Measurements from ENCODE around the gene AP1M2. TPM values are rescaled to one million over a fixed set of nuclear protein-coding genes. Genes with fewer than 3 reads are reported as not detected.

Gene AP1M2
- total RNA-seq, 1 experiment from 2014 or later = 10.1 TPM

DNA sequence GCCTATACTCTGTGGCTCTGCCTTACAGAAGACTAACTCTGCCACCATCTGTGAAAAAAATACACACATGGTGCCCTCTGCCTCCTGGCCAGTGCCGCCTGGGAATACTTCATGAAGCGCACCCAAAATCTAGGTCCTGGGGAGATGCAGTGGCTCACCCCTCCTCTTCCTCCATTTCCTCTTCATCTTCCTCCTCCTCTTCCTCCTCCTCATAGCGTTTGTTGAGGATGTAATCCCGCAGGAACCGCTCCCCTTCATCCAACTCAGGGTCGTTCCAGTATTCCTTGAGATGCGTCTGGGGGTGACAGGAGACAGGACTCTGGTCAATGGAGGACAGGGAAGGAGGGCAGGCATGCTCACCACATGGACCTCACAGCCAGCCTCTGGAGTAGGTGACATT, 27.0 kb downstream of the AP1M2 start:
- BruUV-seq (replicated peaks) = no TSS peak
- DNase-seq (ENCODE audit: low read depth, low spot score) (no peak), ATAC-seq (no peak)
- H3K27ac ChIP-seq (ENCODE audit: low read length) = no peak overlapping the region
- H3K36me3 ChIP-seq (ENCODE audit: control insufficient read depth, insufficient read depth, low read length) = peaks cover 3% of the 10 kb centered on the region
- in situ Hi-C loops (cut with HindIII; ENCODE audit: low pct_unique_long_range_greater_than_20kb, low sequenced_read_pairs) (no loop called here), intact Hi-C loops (cut with micrococcal nuclease; ENCODE audit: unreplicated experiment) (no loop called here)
- CTCF ChIA-PET = no interaction called here
- H3K9me3 ChIP-seq (ENCODE audit: control insufficient read depth, insufficient read depth, low read depth, low read length) = no peaks in the 10 kb centered on the region
- H3K4me3 ChIP-seq (ENCODE audit: low read depth in 2 of 2, low read length in 2 of 2) = no peak overlapping the region
- H3K27me3 ChIP-seq (ENCODE audit: control insufficient read depth, insufficient read depth, low read length) = no peaks in the 10 kb centered on the region
- TF ChIP-seq, protein P1, sequence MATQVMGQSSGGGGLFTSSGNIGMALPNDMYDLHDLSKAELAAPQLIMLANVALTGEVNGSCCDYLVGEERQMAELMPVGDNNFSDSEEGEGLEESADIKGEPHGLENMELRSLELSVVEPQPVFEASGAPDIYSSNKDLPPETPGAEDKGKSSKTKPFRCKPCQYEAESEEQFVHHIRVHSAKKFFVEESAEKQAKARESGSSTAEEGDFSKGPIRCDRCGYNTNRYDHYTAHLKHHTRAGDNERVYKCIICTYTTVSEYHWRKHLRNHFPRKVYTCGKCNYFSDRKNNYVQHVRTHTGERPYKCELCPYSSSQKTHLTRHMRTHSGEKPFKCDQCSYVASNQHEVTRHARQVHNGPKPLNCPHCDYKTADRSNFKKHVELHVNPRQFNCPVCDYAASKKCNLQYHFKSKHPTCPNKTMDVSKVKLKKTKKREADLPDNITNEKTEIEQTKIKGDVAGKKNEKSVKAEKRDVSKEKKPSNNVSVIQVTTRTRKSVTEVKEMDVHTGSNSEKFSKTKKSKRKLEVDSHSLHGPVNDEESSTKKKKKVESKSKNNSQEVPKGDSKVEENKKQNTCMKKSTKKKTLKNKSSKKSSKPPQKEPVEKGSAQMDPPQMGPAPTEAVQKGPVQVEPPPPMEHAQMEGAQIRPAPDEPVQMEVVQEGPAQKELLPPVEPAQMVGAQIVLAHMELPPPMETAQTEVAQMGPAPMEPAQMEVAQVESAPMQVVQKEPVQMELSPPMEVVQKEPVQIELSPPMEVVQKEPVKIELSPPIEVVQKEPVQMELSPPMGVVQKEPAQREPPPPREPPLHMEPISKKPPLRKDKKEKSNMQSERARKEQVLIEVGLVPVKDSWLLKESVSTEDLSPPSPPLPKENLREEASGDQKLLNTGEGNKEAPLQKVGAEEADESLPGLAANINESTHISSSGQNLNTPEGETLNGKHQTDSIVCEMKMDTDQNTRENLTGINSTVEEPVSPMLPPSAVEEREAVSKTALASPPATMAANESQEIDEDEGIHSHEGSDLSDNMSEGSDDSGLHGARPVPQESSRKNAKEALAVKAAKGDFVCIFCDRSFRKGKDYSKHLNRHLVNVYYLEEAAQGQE (IDR thresholded peaks at IDR 0.05; ENCODE audit: insufficient read depth in 1 of 2, low read depth in 2 of 2, low read length in 1 of 2) = no peak
- TF ChIP-seq POLR2AphosphoS5 (IDR thresholded peaks at IDR 0.05; ENCODE audit: low read depth, low read length) (no peak), SIN3A (IDR thresholded peaks at IDR 0.05; ENCODE audit: borderline replicate concordance, insufficient read depth, low read depth, low read length) (no peak), TCF7L2 (IDR thresholded peaks at IDR 0.05; ENCODE audit: low read depth, low read length) (no peak)
- TF ChIP-seq, protein P2, sequence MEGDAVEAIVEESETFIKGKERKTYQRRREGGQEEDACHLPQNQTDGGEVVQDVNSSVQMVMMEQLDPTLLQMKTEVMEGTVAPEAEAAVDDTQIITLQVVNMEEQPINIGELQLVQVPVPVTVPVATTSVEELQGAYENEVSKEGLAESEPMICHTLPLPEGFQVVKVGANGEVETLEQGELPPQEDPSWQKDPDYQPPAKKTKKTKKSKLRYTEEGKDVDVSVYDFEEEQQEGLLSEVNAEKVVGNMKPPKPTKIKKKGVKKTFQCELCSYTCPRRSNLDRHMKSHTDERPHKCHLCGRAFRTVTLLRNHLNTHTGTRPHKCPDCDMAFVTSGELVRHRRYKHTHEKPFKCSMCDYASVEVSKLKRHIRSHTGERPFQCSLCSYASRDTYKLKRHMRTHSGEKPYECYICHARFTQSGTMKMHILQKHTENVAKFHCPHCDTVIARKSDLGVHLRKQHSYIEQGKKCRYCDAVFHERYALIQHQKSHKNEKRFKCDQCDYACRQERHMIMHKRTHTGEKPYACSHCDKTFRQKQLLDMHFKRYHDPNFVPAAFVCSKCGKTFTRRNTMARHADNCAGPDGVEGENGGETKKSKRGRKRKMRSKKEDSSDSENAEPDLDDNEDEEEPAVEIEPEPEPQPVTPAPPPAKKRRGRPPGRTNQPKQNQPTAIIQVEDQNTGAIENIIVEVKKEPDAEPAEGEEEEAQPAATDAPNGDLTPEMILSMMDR (IDR thresholded peaks at IDR 0.05) = no peak
- POLR2A ChIA-PET = no interaction called here
- peaks cover 5% of the 10 kb centered on the region for H3K4me1 ChIP-seq (ENCODE audit: control insufficient read depth, insufficient read depth, low read length)

DNA sequence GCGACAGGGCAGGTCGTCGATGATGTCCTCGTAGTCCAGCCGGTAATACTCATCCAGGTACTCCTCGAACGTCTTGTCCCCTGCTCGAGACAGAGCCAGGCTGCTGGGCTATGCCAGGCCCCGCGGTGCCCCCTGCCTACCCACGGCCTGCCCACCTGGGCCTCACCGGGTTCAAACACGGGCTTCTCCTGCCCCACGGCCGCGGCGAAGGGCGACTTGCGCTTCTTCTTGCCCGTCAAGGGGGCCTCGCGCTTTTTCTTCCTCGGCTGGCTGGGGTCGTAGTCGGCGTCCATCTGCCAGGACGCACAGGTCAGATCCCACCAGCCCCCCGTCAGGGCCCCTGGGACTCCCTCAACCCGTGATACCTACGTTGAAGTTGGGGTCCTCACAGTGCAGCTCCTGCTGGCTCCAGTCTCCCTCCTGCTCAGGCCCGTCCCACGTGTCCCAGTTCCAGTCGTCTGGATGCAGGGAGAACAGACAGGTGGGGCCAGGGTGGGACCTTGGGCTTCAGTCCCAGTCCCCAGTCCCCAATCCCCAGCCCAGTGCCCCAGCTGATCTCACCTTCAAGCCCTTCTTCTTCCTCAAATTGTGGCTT, 29.4 kb downstream of the AP1M2 start:
- Histone ChIP-seq H3K9me3 (ENCODE audit: control insufficient read depth, insufficient read depth, low read depth, low read length) (no peaks in the 10 kb centered on the region), H3K36me3 (ENCODE audit: control insufficient read depth, insufficient read depth, low read length) (peaks cover 3% of the 10 kb centered on the region; the same call in 1 of the 2 replicates), H3K4me1 (ENCODE audit: control insufficient read depth, insufficient read depth, low read length) (no peaks in the 10 kb centered on the region), H3K4me3 (ENCODE audit: low read depth in 2 of 2, low read length in 2 of 2) (no peak overlapping the region), H3K27ac (ENCODE audit: low read length) (no peak overlapping the region), H3K27me3 (ENCODE audit: control insufficient read depth, insufficient read depth, low read length) (no peaks in the 10 kb centered on the region)
- no peak for ATAC-seq
- TF ChIP-seq, protein P2 (IDR thresholded peaks at IDR 0.05) = no peak
- no peak for TF ChIP-seq TCF7L2 (IDR thresholded peaks at IDR 0.05; ENCODE audit: low read depth, low read length)
- no peak for TF ChIP-seq SIN3A (IDR thresholded peaks at IDR 0.05; ENCODE audit: borderline replicate concordance, insufficient read depth, low read depth, low read length)
- TF ChIP-seq, protein P1 (IDR thresholded peaks at IDR 0.05; ENCODE audit: insufficient read depth in 1 of 2, low read depth in 2 of 2, low read length in 1 of 2) = no peak
- no peak for TF ChIP-seq POLR2AphosphoS5 (IDR thresholded peaks at IDR 0.05; ENCODE audit: low read depth, low read length)
- no peak for DNase-seq (ENCODE audit: low read depth, low spot score)
- in situ Hi-C loops (cut with HindIII; ENCODE audit: low pct_unique_long_range_greater_than_20kb, low sequenced_read_pairs) (no loop called here), intact Hi-C loops (cut with micrococcal nuclease; ENCODE audit: unreplicated experiment) (no loop called here)
- ChIA-PET POLR2A (no interaction called here), CTCF (interaction anchor here (0.6 kb wide), 1 partner anchor 26 kb away, joined by 3 read pairs; no protein-coding TSS in a partner anchor)
- BruUV-seq (replicated peaks) = no TSS peak
